GM10847 (cell line): ENCODE results near the gene USP38.

Experiments used
- POLR2A ChIP-seq: IDR thresholded peaks from 2 replicates; pipeline ENCODE4 v1.6.1; 2011; ENCODE audit not compliant: insufficient read length; ENCODE audit errors: extremely low read depth

Gene USP38

DNA sequence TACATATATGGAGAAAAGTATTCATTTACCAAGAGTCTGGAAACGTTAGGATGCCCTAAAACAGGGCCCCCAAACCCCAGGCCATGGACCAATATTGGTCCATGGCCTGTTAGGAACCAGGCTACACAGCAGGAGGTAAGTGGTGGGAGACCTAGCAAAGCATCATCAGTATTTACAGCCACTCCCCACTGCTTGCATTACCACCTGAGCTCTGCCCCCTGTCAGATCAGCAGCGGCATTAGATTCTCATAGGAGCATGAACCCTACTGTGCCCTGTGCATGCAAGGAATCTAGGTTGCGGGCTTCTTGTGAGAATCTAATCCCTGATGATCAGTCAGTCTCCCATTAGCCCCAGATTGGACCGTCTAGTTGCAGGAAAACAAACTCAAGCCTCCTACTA, 62.3 kb downstream of the USP38 start:
- no peak for TF ChIP-seq POLR2A

DNA sequence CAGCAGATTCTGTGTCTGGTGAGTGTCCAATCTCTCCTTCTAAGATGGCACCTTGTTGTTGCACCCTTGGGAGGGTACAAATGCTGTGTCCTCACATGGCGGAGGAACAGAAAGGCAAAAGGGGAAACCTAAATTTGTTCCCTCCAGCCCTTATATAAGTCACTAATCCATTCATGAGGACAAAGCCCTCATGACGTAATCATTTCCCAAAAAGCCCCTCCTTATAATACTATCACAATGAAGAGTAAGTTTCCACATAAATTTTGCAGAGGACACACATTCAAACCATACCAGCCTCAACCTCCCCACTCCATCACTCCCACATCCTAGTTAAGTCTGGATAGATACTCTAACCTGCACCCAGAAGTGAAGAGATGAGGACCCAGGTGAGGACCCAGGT, 63.1 kb downstream of the USP38 start:
- no peak for TF ChIP-seq POLR2A

DNA sequence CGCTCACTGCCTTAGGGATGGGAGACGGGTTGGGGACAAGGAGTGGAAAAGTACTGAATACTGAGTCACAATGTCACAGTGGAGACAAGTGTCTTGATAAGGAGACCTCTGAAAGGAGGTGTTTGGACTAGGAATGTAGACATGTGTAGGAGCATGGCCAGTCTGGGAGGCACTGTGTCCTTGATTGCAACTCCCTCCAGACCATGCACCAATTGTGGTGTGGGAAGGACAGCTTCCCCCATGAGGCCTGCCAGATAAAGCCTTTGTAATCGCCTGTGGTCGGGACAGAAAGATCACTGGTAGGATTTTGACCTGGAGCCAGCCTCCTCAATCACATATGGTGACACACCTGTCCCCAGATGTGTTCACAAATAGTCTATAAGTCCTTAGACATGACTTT, 64.1 kb downstream of the USP38 start:
- TF ChIP-seq POLR2A = no peak

DNA sequence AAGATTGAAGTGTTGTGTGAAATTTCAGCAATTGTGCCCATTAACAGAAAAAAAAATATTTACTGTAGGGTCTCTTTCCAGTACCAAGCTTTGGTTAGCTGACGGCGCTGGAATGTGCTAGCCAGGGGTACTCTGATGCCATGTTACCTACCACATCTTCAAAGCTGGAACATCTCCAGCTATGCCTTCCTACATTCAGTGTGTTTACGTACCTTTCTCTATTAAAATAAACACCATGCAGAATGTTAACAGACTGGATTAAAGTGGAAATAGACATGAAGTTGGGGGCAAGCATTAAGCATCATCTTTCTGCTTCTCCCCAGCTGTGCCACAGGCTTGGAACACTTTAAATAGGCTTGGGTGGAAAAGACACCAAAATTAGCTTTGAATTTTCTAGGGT, 65.9 kb downstream of the USP38 start:
- no peak for TF ChIP-seq POLR2A

DNA sequence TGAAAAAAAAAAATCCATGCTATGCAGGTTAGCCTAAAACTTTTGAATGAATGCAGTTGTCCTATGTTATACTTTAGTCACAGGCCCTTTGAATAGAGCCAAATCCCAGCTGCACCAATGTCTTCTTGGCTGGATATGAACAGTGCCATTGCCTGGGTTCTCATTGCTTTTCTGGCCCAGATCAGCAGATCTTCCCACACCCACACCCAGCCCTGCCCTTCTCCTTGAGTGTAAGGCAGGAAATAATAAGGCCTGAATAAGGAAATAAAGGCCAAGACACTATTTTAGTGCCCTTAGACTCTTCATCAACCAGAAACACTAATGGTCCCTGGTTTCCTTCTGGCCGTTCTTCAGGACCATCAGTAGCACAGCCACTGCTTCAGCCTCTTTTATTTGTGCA, 66.6 kb downstream of the USP38 start:
- TF ChIP-seq POLR2A = no peak

DNA sequence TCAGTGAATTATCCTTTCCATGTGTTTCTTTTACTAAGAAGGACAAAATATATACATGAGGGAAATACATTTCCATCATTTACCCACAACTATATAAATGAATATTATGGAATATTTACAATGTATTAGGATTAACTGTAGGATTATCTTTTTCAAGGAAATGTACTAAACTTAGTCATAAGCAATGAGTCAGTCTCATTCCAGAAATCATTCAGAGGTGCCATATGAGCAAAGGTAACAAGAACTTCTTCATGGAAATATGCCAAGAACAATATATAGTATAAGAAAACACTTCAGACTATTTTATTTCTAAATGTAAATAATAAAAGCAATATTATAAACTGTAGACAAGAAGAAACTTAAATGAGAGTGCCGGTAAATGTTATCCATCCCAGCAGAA, 67.1 kb downstream of the USP38 start:
- TF ChIP-seq POLR2A = no peak

DNA sequence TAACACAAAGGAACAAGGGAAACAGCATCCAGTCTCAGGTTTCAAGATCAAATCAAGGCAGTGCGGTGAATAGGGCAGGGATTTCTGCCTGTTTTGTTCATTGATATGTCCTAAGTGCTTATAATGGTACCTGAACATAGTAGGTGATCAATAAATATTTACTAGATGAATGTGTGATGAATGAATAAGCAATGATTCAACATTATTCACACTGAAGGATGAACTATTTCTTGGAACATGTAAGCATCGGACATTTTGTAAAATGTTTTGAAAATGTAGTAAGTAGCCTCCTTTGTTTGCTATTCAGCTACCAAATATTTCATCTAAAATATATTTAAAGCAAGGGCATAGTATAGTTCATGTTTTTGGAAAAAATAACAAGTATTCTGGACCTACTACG, 67.8 kb downstream of the USP38 start:
- no peak for TF ChIP-seq POLR2A

DNA sequence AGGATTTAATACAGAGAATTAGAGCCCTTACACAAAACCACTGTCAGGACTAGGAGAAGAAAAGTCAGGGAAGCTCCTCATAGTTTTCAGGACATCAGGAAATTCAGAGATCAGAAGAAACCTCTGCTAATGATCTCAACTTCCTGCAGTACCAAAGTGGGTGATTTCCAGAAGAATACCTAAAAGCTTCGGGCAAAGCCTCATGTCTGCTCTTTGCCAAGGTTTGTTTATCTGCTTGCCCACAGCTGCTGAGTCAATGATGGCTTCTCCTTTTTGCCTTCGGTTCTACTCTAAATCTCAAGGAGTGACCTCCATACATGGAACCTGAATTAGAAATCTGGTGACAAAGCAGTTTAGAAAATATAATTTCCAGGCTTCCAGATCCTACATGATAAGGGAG, 68.4 kb downstream of the USP38 start:
- TF ChIP-seq POLR2A = no peak

DNA sequence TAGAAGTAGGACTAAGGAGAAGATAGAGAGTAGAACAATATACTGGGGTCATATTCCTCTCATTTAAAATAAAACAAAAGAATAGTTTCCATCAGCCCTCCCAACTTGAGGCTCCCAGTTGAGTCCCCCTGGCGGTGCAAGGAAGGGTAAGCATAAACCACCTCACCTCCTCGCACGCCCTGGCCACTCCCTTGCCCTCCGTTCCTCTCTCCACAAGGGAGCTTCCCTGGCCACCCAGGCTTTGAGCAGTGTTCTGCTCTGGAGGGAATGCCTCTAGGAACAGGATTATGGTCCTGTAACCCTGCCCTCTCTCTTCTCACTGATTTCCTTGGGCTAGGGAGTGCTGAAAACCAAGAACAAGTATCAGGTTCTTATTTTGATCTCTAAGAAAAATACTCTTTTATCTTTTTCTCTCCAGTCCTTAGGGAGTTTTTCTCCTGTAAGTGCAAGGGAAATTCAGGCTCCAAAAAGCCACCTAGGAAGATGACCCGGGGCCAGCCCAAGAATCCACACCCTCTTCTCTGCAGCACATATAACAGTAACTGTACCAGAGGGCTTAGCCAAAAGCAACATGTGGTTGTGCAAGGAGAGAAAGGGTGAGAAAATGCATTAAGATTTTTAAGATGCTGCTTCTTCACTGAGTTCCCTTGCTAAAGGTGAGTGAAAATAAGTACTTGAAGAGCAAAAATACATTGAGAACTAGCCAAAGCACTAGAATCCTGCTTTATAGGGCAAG, 69.9 kb downstream of the USP38 start:
- no peak for TF ChIP-seq POLR2A

DNA sequence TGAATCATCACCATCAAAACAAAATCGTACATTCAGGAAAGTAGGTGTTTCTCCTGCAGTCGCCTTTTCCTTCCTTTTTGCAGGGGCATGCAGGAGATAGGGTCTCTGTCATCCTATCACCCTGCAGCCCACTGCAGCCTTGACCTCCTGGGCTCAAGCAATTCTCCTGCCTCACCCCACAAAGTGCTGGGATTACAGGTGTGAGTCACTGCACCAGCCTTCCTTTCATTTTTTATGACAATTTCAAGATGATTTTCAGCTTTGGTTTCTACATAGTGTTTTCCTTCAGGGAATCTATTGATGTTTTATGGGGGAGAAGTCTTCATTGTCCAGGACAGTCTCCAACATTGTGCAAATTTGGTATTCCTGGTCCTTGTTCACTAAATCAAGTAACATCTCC, 71.7 kb downstream of the USP38 start:
- TF ChIP-seq POLR2A = no peak

DNA sequence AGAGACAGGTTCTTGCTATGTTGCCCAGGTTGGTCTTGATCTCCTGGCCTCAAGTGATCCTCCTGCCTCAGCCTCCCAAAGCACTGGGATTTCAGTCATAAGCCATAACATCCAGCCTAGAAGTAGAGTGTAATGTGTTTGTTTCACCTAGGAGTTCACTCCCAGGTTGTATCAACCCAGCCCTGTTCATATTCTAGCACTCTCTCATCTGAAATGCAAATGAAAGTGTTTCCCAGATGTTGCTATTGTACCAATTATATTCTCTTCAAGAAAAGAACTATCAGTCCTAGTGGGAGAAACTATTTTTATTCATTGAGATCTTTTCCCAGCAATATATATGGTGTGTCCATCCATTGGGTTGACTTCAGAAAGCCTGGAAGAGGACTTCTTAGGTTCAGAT, 72.6 kb downstream of the USP38 start:
- no peak for TF ChIP-seq POLR2A

DNA sequence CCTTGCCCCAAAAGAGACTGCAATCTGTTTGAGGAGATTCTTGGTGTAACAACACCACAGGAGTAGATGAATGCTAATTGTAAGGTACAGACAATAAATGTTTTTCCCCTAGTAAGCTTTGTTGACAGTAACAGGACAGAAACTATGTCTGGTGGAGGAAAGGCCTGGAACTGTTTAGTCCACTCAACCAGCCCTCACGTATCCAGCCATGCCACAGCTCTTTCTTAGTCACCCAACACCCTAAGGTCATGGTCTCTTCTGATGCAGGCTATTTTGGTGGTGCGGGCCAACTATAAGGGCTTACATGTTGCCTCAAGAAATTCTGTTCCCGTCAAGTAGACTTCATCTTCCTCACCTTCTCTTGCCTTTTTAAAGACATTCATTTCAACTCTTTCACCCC, 76.0 kb downstream of the USP38 start:
- no peak for TF ChIP-seq POLR2A

DNA sequence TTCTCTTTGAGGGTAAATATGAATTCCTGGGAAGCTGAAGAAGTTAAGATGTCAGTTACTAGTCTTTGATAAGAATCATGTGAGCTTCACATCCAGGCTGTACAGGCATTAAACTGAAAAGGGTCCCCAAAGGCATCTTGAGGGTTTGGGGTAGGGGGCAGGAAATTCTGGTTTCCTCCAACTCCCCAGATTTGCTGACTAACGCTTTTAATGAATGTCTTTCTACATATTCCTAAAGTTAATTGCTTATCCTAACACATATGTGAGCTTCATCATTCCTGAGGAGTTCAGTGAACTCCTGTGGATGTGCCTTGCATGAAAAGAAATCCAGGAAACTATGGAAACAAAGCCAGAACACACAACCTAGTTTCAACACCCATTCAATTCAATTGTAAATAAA, 78.1 kb downstream of the USP38 start:
- no peak for TF ChIP-seq POLR2A

DNA sequence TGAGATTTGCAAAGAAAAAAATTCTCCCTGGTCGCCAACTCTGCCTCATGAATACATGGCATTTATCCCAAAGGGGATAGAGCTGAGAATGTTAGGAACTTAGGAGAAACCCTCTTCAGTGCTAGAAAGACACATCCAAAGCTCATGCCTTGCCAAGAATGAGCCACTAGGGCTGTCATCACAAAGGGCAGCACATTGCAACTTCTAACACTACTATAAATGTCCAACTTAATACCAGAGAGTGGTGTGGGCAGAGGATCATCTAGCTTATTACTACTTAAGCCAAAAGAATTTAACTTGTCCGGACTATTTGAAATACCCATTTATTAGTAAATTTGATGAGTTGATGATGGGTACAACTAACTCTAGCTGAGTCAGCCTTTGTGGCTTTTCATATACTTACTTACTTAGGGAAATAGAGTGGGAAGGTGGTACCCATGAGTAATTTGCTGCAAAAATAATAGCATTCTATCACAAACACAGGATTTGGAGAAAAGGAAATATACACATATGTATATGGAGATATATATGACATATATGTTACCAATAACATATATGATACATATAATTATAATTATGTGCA, 85.6 kb downstream of the USP38 start:
- no peak for TF ChIP-seq POLR2A
